OCI-LY3 (cell line): ENCODE data around the gene EME1.

Experiments
- EZH2phosphoT487 ChIP-seq: fragments of 200-600 bp; shearing (Covaris generic); IDR thresholded peaks from 2 replicates; pipeline ENCODE4 v1.6.1; 2018; ENCODE audit warnings: antibody characterized with exemption, mixed run types, low read depth
- TF ChIP-seq, protein P1 (sequence below): fragments of 200-600, 300-600 bp; sonication (generic); IDR thresholded peaks from 2 replicates; pipeline ENCODE4 v1.5.1; 2014; ENCODE audit warnings: antibody characterized with exemption, low read length, low read depth

DNA sequence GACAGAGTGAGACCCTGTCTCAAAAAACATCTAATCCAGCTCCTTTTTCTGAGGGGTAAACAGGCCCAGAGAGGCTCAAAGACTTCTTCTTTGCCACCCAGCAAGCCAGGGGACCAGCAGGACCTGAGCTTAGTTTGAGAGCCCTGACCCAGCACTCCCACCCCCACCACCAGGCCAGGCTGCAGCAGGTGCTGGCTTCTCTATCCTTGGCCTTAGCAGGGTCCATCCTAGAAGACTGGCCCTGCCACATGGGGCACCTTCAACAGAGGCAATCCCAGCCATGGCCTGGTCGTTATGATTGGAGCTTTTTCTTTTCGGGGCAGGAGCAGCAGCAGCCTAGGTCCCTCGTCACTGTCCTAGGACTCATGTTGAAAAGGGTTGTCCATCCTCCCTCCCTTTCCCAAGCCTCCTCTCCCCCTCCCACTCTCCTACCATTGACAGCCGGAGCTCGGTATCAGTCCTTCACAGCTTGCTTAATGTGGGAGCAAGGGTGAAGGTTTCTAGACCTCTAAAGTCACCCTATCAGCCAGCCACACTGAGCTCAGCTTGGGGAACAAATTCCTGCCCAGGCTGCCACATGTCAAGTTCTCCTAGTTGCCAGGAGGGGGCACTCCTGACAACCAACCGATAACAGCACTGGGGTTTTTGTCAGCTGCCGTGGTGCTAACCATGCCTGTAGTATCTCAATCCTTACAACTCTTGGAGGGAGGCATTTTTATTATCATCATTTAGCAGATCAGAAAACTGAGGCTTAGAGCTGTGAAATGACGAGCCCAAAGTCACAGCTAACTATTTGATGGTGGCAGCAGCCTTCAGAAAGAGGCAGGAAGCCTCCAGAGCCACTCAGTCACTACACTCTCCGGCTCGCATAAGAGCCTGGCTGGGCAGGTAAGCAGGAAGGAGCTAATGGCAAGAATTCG, 11.2 kb upstream of the EME1 start:
- TF ChIP-seq, protein P1, sequence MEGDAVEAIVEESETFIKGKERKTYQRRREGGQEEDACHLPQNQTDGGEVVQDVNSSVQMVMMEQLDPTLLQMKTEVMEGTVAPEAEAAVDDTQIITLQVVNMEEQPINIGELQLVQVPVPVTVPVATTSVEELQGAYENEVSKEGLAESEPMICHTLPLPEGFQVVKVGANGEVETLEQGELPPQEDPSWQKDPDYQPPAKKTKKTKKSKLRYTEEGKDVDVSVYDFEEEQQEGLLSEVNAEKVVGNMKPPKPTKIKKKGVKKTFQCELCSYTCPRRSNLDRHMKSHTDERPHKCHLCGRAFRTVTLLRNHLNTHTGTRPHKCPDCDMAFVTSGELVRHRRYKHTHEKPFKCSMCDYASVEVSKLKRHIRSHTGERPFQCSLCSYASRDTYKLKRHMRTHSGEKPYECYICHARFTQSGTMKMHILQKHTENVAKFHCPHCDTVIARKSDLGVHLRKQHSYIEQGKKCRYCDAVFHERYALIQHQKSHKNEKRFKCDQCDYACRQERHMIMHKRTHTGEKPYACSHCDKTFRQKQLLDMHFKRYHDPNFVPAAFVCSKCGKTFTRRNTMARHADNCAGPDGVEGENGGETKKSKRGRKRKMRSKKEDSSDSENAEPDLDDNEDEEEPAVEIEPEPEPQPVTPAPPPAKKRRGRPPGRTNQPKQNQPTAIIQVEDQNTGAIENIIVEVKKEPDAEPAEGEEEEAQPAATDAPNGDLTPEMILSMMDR, result peak; percentile 73
- TF ChIP-seq EZH2phosphoT487, result no peak
